GM12873 (cell line): ENCODE data around the gene DOK7.

Experiments used
- CTCF ChIP-seq: IDR thresholded peaks from 2 replicates; pipeline ENCODE4 v1.5.1; 2012; ENCODE audit warnings: low read depth, mild to moderate bottlenecking, moderate library complexity, low read length, control low read depth; ENCODE audit not compliant: insufficient read depth; ENCODE audit errors: missing control alignments

DOK7 gene, protein sequence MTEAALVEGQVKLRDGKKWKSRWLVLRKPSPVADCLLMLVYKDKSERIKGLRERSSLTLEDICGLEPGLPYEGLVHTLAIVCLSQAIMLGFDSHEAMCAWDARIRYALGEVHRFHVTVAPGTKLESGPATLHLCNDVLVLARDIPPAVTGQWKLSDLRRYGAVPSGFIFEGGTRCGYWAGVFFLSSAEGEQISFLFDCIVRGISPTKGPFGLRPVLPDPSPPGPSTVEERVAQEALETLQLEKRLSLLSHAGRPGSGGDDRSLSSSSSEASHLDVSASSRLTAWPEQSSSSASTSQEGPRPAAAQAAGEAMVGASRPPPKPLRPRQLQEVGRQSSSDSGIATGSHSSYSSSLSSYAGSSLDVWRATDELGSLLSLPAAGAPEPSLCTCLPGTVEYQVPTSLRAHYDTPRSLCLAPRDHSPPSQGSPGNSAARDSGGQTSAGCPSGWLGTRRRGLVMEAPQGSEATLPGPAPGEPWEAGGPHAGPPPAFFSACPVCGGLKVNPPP

DNA sequence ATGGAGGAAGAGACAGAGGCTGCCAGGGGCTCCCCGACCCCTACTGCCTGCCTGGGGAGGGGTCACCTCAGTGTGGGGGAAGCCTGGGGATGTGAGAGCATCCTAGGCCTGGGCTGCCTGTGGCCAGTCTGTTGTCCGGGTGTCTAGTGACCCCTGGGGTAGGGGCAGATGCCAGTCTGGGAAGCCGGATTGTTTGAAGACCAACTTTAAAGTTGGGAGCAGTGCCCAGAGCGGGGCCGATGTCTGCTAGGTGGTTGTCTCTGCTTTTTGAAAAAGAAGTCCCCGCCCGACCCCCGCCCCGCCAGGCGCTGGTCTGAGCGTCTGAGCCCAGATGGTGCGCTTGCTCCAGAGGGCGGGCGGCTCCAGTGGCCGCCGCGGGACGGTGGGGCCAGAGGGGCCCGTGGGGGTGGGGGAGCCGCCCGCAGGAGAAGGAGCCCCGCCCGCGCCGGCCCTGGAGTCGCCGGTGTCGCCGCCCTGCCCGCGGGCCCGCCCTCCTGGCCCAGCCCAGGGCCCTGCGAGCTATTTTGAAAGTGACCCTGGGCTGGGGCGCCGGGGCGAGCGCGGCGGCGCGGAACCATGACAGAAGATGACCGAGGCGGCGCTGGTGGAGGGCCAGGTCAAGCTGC is at the start of gene DOK7:
DOK7 (plus strand) TSS at position 517 of the 626 bp plus-strand sequence; CDS start at position 587, 70 bp downstream.
- no peak for TF ChIP-seq CTCF

- TF ChIP-seq CTCF = no peak
Observed at GRCh38 chr4:3413675-3414420, 49.3 kb upstream of the DOK7 start.

DNA sequence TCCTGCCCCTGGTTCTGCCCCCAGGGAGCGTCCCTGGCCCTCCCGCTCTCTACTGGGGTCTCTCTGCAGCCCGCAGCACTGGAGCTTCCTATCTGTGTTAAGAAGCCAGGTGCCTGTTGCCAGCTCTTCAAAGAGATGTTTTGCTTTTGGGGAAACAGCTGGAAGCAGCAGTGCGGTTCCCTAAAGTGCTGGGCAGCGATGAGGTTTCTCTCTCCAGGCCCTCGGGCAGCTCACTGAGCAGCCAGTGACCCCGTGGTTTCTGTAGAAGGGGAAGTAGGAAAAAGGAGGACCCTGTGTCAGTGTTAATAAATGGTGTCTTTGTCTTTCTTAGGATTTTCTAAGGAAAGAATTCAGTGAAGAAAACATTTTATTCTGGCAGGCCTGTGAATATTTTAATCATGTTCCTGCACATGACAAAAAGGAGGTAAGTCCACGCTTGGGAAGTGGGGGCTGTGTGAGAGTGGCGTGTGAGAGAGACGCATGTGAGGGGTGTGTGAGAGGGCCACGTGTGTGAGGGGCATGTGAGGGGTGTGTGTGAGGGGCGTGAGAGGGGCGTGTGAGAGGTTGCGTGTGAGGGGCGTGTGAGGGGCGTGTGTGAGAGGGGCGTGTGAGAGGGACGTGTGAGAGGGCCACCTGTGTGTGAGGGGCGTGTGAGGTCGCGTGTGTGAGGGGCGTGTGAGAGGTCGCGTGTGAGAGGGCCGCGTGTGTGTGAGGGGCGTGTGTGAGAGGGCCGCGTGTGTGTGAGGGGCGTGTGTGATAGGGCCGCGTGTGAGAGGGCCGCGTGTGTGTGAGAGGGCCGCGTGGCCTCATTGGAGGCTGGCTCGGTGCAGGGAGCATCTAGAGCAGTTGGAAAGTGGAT is 48.5 kb upstream of the DOK7 start:
- no peak for TF ChIP-seq CTCF

- no peak for TF ChIP-seq CTCF
Observed at GRCh38 chr4:3415471-3416141, 47.5 kb upstream of the DOK7 start.

DNA sequence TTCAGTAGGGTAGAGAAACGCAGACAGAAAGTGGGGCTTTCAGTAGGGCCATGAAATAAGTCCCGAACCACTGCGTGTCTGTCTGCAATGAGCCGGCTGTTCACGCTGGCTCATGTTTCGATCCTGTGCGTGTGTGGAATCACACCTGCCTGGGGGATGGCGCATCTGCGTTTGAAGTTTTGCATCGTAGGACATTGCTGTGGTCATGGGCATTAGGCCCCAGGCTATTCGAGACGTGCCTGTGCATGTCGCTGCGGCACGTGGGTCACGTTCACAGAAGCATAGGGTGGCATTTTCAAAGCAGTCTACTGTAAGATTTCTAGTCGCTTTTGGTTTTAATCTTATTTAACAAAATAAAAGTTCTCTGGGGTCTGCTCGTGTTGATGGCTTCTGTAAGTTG is 46.8 kb upstream of the DOK7 start:
- no peak for TF ChIP-seq CTCF

DNA sequence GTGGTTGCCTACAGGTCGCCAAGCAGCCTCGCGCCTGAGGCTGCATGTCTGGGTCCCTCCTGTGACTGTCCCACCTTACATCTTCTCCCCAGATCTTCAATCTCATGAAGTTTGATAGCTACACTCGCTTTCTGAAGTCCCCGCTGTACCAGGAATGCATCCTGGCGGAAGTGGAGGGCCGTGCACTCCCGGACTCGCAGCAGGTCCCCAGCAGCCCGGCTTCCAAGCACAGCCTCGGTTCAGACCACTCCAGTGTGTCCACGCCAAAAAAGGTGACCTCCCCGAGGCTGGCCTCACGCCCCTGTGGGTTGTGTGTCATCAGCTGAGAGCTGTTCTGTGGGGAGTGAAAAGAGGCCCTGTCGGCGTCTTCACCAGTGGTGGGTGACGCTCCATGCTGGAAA is 46.3 kb upstream of the DOK7 start:
- TF ChIP-seq CTCF = no peak
